DMS114 treated with DMSO at 0.1 percent for 48 hours (cell line): Measurements from ENCODE around the gene EXOC6B.
A peak's percentile ranks its signal among the peaks of the same experiment; 100 is the strongest.

Source experiments
- DNase-seq: peaks from one replicate; lab custom pipeline; 2025; ENCODE audit not compliant: unreplicated experiment; lab: John Stamatoyannopoulos, UW

Gene EXOC6B

DNA sequence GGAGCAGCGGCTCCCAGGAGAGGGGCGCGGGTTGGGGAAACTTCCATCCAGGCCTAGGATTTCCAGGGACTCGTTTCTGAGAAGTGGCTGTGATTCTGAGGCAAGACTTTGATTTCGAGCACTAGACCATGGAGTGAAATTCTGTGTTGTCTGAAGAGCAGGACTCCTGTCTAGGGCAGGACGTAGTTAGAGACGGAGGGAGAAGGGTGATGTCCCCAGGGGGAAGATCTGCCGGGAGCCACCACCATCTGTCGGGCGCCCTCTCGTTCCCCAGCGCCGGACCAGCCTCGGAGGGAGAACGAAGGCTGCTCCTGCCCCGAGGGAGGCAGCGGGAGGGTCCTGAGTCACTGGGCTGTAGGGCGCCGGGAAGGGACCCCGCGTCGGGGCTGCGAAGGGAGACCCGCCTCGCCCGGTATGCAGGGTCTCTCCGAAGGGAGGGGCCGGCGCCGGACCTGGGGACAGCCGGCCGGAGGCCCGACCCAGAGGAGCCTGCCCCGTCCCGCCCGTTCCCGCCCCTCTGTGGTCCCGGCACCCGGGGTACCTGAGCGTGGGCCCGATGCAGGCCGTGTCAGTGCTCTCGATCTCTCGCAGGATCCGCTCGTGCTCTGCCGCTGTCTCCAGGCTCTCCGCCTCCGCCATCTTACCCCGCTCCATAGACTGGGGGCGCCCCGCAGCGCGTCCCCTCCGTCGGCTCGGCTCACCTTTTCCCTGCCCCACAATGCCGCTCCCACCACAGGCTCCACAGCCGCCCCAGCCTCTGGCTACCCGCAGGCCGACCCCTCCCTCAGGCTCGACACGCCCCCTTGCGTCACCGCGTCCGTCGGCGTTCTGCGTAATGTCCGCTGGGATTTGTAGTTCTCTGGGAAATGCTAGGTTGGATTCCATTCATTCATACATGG lies at the start of gene EXOC6B:
EXOC6B (minus strand) TSS at position 777 of the 899 bp plus-strand sequence.
- DNase-seq, result peak; percentile 91

DNA sequence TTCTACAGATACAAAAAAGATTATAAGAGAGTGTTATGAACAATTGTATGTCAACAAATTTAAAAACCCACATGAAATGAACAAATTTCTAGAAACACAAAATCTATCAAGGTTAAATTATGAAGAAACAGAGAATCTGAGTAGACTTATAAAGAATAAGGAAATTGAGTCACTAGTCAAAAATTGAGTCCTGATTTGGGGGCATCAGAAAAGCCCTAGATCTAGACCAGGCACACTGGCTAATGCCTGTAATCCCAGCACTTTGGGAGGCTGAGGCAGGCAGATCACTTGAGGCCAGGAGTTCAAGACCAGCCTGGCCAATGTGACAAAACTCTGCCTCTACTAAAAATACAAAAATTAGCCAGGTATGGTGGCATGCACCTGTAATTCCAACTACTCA lies 46.0 kb upstream of the EXOC6B start:
- no peak for DNase-seq

DNA sequence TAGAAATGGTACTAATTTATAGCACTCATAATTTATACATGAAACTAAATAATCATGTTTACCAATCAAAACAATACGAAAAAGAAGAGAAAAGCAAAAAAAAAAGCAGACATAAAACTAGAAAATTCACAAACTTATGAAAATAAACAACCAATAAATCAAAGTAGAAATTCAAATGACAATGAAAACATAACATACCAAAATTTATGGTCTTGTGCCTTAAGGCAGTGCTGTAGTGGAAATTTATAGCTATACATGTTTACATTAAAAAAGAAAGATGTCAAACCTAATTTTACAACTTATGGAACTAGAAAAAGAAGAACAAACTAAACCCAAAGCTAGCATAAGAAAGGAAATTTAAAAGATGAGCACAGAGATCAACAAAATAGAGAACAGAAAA lies 45.2 kb upstream of the EXOC6B start:
- DNase-seq, result no peak

DNA sequence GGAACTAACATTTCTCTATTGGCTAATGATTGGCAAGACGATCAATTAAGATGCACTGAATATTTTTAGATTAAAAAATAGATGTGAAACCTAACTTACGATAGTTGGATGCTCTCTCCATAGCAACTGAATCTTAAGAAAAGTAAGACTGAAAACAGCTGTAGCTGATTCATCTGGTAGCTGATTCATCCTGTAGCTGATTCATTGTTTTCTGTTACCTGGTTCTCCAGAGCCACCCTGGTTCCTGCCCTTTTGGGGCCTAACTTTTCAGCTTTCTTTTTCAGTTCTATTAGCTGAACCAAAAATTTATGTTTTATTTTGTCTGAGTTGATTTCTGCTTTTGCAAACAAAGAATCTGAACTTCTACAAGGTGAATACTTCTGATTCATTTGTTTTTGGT lies 38.7 kb upstream of the EXOC6B start:
- DNase-seq, result no peak

DNA sequence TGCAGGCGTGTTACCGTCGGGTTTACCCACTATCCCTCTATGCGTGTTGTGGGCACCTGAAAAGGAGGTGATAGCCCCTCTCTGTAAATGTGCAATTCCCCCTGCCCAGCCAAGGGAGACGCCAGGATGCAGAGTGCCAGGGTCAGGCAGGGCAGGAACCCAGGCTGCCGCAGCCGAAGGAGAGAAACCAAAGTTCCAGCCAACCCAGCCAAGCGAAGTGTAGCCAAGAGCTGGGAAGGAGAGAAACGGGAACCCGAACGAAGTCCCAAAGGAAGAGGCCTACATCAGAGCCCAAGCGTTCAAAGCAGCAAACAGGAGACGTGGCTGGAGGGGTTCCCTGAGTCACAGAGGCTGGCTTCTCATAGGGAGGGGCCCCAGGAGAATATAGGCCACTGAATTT lies 37.2 kb upstream of the EXOC6B start:
- DNase-seq, result no peak

DNA sequence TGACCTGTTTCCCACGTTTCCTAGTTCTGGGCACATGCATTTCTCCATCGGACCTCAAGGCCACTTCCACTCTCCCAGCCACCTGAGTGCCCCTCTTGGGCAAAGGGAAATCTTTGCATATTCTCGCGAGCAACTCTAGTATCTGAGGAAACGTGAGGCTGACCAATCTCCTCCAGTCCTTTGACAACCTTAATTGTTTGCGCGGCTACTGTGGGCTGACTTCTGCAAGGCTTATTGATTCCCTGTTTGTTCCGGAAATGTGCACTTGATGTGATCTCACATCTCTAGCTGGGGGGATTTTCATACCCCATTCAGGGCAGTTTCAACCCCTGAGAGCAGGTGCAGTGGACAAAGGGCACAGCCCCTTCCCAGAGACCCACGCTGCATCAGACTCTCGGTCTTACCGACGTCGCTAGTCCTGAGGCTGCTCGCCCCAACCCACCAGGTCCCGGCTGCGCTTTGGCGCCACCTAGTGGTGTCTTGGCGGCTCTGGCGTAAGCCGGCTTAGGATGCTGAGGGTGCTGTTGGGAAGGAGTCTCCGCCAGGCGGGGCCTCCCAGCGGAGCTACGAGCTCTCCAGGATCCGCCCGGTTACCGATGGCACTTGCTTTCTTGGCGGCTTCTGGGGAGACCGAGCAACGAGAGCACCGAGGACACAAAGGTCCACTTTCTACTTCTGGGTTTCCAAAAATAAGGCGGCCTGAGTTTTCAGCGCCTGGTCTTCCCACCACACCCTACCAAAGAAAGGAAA lies 36.6 kb upstream of the EXOC6B start:
- DNase-seq, result peak; percentile 86

DNA sequence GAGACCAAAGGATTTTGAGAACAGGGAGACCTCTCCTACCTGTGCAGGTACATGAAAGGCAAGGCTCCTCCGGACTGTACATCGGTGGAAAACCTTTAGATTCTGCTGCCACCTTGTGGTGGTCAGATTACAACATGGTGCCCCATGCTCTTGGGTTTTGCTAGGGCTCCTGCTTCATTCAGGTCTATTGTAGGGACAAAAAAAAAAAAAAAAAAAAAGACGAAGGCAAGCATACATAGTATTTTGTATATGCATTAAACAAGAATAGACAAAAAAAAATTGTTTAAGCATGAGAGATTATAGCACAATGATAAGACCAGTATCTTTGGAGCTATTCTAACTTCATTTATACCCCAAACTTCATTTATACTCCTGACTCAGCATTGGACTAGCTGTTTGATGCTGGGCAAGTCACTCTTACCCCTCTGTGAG lies 34.0 kb upstream of the EXOC6B start:
- DNase-seq, result peak; percentile 55

DNA sequence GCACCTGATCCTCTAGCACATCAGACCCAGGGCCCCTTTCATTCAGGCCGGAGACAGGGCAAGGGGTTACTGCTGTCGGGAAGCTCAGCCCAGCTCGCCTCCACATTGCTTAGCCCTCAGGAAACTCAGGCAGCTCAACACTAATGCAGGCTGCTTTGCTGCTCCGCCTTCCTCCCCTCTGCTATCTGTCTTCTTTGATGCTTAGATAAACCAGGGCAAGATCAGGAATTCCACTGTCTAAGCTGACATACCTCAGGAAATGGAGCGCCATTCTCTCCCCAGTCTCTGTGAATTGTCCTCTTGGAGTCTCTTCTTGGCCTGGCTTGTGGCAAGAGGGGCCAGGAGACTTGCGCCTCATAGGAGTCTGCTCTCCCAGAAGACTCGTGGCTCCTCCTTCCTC lies 25.5 kb upstream of the EXOC6B start:
- no peak for DNase-seq

DNA sequence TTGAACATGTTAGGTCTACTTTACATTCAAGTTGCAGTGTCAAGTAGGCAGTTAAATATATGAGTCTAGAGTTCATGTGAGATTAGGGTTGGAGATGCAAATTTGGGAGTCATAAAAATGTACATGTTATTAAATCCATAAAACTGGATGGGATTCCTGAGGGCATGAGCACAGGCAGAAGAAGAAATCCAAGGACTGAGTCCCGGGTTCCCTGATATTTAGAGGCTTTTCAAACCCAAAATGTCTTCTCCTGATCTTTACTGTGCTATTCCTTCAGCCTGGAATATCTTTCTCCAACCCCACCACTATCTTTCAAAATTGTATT lies 23.3 kb upstream of the EXOC6B start:
- no peak for DNase-seq

DNA sequence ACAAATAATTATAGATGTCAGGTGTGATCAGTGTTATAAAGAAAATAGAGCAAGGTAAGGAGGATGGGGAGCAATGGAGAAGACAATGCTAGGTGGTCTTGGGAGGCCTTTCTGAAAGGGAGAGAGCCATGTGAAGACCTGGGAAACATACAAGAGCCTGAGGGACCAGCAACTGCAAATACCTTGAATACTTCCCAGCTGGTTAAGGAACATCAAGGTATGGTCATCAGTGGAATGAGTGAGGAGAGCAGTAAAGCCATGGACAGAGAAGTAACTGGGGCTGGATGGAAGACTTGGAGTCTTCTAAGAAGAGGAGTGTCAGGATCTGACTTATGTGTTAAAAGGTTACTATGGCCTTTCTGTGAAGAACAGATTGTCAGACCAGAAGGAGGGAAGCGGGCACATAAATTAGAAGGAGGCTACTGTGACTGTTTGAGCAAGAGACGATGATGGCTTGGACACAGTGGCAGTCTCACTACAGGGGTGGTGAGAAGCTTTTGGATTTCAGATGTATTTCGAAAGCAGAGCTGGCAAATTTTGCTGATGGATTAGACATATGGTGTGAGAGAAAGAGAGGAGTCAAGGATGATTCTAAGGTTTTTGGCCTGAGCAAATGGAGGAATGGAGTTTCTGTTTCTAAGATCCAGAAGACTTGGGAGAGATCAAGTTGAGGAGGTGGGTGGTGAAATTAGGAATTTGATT lies 22.8 kb upstream of the EXOC6B start:
- no peak for DNase-seq

DNA sequence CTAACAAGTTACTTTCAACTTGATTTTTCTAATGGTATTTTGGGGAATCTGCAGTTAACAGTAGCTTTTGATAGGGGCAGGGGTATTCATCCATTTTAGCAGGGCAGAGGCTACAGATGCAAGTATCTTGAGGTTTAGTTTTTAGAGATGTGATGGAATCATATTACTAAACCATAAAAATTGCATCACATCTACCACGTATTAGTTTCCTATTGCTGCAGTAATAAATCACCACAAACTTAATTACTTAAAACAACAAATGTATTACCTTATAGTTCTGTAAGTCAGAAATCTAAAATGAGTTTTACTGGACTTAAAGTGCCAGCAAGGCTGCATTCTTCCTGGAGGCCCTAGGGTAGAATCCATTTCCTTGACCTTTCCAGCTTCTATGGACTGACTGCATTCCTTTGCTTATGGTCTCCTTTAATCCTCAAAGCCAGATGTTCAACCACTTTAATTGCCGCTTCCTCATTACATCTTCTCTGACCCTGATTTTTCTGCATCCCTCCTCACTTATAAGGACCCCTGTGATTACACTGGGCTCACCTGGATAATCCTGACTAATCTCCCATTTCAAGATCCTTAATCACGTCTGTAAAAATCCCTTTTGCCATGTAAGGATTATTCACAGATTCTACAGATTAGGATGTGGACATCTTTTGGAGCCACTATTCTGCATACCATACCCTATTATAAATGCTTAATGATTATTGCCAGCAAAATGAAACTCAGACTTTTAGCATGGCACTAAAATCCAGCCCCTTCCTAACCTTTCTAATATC lies 21.9 kb upstream of the EXOC6B start:
- DNase-seq, result no peak

DNA sequence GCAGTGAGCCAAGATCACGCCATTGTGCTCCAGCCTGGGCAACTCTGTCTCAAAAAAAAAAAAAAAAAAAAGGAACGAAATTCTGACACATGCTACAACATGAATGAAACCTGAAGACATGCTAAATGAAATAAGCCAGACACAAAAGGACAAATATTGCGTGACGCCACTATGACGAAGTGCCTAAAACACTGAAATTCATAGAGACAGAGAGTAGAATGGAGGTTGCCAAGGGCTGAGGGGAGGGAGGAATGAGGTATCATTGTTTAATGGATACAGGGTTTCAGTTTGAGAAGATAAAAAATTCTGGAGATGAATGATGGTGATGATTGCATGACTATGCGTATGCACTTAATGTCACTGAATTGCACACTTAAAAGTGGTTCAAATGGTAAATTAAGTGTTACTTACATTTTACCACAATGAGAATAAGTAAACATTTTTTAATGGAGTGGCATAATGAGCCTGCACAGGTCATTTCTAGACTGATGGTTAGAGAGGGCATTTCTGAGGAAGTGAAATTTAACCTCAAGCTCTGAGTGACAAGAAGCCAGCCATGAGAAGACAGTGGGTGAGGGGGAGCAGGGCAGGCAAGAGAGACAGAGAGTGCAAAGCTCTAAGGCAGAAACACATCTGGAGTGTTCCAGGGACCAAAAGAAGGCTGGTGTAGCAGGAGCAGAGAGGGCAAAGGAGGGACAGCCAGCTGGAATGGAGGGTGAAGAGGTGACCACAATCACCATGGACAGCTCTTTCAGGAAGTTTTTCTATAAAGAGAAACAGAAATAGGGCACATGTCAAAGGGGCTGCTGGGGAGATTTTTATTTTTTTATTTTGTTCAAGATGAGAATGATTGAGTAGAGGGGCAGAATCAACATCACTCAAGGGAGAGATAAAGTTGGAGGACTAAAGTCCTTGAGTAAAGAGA lies 20.6 kb upstream of the EXOC6B start:
- DNase-seq, result no peak

DNA sequence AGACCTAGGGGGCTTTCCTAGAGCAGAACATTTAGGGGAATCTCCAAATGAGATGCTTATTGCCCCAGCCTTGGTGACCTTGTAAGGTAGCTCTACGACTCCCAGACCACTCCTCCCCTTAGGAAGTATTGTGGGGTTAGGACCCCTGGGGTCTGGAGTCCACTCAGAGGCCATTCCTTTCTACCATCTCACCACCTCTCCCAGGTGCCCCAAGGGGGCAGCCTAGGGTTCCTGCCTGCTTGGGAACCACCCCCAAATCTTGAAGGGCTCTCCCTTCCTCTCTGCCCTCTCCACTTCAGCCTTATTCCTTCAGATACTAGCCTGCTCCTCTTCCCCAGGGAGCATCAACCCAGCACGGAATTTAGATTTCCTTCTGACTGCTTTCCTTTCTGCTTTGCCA lies 17.5 kb upstream of the EXOC6B start:
- no peak for DNase-seq

DNA sequence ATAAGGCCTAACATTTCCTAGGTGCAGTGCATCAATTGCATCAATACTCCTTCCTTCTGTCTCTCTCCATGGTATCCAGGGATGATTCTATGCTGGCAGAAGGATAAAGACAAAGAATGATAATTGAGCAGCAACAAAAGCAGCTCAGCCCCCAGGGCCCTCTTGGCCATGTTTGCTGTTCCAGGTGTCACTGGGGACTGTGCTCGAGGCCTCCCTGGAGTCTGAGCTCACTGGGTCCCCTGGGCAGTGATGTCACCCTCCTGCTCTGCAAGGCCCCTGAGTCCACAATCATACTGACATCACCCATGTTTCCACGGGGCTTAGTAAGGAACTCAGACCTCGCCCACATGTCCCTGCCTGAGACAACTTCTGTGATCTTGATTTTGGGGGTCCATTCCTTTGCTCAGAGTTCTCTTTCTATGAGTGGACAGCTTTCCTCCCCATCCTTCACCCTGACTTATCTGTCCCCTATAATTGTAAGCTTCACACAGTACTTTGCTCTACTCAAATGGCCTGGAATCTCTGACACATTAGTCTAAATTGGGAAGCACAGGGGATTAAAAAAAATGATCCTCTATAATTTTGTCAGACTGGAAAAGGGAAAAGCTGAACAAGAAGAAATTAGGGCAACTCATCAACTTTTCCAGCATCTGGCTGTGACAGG lies 15.8 kb upstream of the EXOC6B start:
- DNase-seq, result no peak

DNA sequence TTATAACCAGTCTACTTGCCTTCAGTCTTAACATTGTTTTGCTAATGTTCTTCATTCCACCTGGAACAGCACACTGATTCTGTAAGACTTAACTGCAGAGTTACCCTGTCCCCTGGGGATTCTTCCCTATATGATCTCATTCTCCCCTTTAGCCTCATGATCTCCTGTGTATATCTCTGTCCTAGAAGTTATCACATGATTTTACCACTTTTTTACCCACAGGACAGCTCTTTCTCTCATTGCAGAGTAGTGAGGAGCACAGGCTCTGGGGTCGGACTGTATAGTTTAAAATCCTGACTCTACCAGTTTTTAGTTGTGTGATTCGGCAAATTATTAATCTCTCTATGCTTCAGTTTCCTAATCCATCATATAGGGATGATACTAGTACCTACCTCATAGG lies 14.2 kb upstream of the EXOC6B start:
- DNase-seq, result no peak

DNA sequence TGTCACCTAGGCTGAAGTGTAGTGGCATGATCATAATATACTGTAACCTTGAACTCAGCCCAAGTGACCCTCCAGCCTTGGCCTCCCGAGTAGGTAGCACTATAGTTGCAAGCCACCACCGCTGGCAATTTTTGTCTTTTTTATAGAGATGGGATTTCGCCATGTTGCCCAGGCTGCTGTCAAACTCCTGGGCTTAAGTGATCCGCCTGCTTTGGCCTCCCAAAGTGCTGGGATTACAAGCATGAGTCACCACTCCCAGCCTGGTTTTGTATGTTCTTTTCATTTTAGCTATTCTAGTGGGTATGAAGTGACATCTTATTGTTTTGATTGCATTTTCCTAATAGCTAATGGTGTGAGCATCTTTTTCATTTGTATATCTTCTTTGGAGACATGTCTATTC lies 11.3 kb upstream of the EXOC6B start:
- no peak for DNase-seq

DNA sequence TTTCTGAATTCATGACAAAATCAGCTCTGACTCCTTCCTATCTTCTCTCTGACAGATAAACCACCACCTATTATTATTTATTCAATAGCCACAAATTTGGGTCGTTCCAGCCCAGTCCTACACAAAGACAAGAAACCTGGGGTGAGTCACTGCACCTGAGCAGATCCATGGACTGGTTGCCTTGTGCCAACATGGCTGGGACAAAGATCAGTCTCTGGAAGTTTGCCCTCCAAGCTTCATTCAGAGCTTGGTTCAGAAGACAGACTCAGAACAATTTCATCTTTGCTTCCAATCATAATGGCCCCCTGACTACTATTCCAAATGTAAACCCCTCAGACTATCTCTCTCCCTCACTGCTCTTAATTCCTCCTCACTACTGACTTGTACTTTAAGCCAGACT lies 9.6 kb upstream of the EXOC6B start:
- DNase-seq, result no peak

DNA sequence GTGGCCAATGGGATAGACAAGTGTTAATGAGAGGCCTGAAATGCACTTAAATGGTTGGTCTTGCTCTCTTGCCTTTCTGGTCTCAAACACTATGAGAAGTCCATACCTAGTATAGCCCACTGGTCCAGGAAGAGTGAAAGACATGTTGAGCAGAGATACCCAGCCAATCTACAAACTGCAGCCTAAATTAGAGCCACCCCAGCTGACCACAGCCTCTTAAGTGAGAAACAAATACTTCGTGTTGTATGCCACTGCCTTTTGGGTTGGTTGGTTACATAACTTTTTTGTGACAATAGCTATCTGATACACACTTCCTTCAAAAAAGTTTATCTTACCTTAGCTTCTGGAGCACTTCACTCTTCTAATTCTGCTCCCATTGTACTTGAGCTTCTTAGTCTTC lies 8.8 kb upstream of the EXOC6B start:
- DNase-seq, result no peak

DNA sequence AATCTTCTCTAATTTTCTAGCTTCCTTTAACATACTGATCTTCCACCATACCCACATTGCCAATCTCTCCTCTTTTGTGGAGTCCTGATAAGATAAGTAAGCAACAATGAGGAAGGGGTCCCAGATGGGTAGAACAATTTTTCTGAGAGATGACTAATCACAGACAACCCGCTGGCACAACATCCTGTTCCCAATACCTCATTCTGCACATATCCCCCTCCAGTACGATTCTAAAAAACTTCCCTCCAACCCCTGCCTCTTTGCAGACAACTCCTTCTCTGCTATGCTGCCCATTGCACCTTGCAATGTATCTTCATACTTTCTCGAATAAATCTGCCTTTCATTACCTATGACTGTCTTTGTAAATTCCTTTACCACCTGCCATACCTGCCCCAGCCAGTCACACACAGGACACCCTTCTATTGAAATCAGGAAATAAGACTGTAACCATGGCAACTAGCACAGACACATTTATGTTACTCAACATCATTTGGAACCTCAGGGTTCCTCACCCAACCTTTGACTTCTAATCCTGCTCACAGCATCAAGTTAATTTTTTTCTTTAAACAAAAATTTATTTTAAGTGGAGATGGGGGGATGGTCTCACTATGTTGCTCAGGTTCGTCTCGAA lies 7.4 kb upstream of the EXOC6B start:
- no peak for DNase-seq
